Sigmoid colon (tissue), 7 donors: ENCODE measurements around the gene TMEM86B. TPM values are rescaled to one million over a fixed set of nuclear protein-coding genes. Genes with fewer than 3 reads are reported as not detected.
A peak's percentile ranks its signal among the peaks of the same experiment; 100 is the strongest.

Source experiments
- DNase-seq: peaks from one replicate; pipeline ENCODE4 v3.0.0-alpha.2; 2019
- H3K27ac ChIP-seq, 4 donors: fragments of 200-600 bp; sonication (generic); one replicate each; pipeline ENCODE4 v1.5.1; 2016 to 2019; ENCODE audit warnings: mild to moderate bottlenecking in 1 of 4
- H3K27me3 ChIP-seq, 3 donors: fragments of 200-600 bp; sonication (generic); one replicate each; pipeline ENCODE4 v1.5.1; 2019; ENCODE audit warnings: mild to moderate bottlenecking in 1 of 3
- H3K36me3 ChIP-seq, 4 donors: fragments of 200-600 bp; sonication (generic); one replicate each; pipeline ENCODE4 v1.5.1; 2016 to 2019
- H3K4me1 ChIP-seq, 4 donors: fragments of 200-600 bp; sonication (generic); one replicate each; pipeline ENCODE4 v1.5.1; 2017 to 2019
- H3K4me3 ChIP-seq, 4 donors: fragments of 200-600 bp; sonication (generic); one replicate each; pipeline ENCODE4 v1.5.1; 2017 to 2019; ENCODE audit warnings: mild to moderate bottlenecking in 2 of 4, moderate library complexity in 1 of 4
- H3K9me3 ChIP-seq, 4 donors: fragments of 200-600 bp in 3 of 4; sonication (generic) in 3 of 4; one replicate each; pipeline versions ENCODE4 v1.5.1 to v1.6.1; 2013 to 2019
- EP300 ChIP-seq, 4 donors: sonication (generic); formaldehyde crosslinking; IDR thresholded peaks; one replicate each; pipeline ENCODE4 v1.6.1; 2017; ENCODE audit warnings: antibody characterized with exemption in 4 of 4
- POLR2A ChIP-seq, 2 donors: fragments of 450-650 bp; IDR thresholded peaks; one replicate each; pipeline ENCODE4 v1.6.1; 2016; ENCODE audit warnings: antibody characterized with exemption in 2 of 2, mild to moderate bottlenecking in 2 of 2, moderate library complexity in 2 of 2
- POLR2AphosphoS5 ChIP-seq, 4 donors: sonication (generic); formaldehyde crosslinking; IDR thresholded peaks; one replicate each; pipeline ENCODE4 v1.6.1; 2017; ENCODE audit warnings: antibody characterized with exemption in 4 of 4
- WGBS, 2 donors: extraction: QIAGEN DNeasy Blood & Tissue Kit; methylation state at CpG; one replicate each; pipeline ENCODE4 v1.1.7; 2013; 5-methylcytosine and 5-hydroxymethylcytosine counted together
- intact Hi-C: fragments of 100-400 bp; cut with DNase I; formaldehyde crosslinking; loops from one replicate; pipeline ENCODE4 v1.15.1; 2023
- polyA plus RNA-seq, 3 donors: library from polyadenylated mRNA; stranded (reverse); fragments of 200-250 nt; gene quantifications; one replicate each; pipeline ENCODE4 v1.2.3, GENCODE V29; 2013
- total RNA-seq, 4 donors: library from RNA; depleted of rRNA; stranded (reverse); fragments of >200 nt; gene quantifications; one replicate each; pipeline ENCODE4 v1.1.0, GENCODE V29; 2016
- TF ChIP-seq, protein P1 (sequence below), 4 experiments: fragments of 450-650 bp in 3 of 4; fragments of 200-600 bp in 1 of 4; IDR thresholded peaks; one replicate each; pipeline ENCODE4 v1.5.1; 2016 to 2019; ENCODE audit warnings: antibody characterized with exemption in 4 of 4, mild to moderate bottlenecking in 3 of 4, moderate library complexity in 2 of 4
- donor health status: healthy with polysubstance abuse.
- donor health status: Bipolar disorder and iron deficiency.
- donor health status: healthy.

The TMEM86B gene
- total and polyA plus RNA-seq, 7 donors: 0.69 to 7.9 (median 1.8) TPM

DNA sequence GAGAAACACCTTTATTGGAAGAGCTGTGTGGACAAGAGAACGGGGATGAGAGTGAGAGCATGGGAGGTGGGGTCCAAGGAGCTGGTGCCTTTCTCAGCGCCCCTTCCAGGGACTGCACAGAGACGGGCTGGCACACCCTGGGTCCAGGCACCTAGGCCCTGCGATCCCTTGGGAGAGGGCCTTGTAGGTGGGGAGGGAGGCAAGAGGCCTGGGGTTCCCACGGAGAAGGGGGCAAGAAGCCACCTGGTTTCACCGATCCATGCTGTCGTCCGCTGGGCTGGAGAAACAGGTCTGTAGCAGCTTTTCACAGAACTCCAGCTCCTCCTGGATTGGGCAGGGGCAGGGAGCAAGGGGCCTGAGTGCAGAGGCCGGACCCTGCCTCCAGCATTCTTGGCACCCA lies 33.8 kb upstream of the TMEM86B start:
- TF ChIP-seq POLR2A (IDR thresholded peaks at IDR 0.05) (no peak), POLR2AphosphoS5 (IDR thresholded peaks at IDR 0.05) (no peak), EP300 (IDR thresholded peaks at IDR 0.05) (no peak)
- TF ChIP-seq, protein P1, sequence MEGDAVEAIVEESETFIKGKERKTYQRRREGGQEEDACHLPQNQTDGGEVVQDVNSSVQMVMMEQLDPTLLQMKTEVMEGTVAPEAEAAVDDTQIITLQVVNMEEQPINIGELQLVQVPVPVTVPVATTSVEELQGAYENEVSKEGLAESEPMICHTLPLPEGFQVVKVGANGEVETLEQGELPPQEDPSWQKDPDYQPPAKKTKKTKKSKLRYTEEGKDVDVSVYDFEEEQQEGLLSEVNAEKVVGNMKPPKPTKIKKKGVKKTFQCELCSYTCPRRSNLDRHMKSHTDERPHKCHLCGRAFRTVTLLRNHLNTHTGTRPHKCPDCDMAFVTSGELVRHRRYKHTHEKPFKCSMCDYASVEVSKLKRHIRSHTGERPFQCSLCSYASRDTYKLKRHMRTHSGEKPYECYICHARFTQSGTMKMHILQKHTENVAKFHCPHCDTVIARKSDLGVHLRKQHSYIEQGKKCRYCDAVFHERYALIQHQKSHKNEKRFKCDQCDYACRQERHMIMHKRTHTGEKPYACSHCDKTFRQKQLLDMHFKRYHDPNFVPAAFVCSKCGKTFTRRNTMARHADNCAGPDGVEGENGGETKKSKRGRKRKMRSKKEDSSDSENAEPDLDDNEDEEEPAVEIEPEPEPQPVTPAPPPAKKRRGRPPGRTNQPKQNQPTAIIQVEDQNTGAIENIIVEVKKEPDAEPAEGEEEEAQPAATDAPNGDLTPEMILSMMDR (IDR thresholded peaks at IDR 0.05): no peak
- H3K27me3 ChIP-seq: no peaks in the 10 kb centered on the region
- H3K9me3 ChIP-seq: no peaks in the 10 kb centered on the region
- DNase-seq: no peak
- 96 to 98% methylated on average over 9 of the region's 9 CpGs for WGBS, 2 donors
- intact Hi-C loops: no loop called here
- no peak overlapping the region for H3K27ac ChIP-seq
- H3K36me3 ChIP-seq: peaks cover 0 to 20% (median 0%) of the 10 kb centered on the region in 4 donors
- no peak overlapping the region for H3K4me3 ChIP-seq
- peaks cover 4 to 18% (median 13%) of the 10 kb centered on the region in 4 donors for H3K4me1 ChIP-seq

DNA sequence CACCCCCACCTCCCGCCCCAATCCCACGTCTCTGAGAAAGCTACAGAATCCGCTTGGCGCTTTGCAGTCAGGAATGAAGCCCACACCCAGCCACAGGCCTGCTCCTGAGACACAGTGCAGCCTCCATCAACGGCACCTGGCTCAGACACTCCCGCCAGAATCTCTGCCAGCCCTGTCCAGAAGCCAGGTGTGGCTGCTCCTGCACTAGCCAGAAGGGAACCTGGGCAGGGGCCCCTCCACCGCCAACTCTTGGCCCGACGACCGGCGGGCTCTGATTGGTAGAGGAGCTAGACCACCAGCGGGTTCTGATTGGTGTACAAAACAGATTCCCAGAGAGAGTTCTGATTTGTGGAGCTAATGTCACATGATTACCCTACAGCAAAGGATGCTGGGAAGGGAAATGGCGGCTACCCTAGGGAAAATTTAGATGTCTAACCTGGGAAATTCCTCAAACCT lies 33.1 kb upstream of the TMEM86B start:
- WGBS, 2 donors: 89 to 93% methylated on average over 13 of the region's 13 CpGs
- peaks cover 0 to 20% (median 0%) of the 10 kb centered on the region in 4 donors for H3K36me3 ChIP-seq

DNA sequence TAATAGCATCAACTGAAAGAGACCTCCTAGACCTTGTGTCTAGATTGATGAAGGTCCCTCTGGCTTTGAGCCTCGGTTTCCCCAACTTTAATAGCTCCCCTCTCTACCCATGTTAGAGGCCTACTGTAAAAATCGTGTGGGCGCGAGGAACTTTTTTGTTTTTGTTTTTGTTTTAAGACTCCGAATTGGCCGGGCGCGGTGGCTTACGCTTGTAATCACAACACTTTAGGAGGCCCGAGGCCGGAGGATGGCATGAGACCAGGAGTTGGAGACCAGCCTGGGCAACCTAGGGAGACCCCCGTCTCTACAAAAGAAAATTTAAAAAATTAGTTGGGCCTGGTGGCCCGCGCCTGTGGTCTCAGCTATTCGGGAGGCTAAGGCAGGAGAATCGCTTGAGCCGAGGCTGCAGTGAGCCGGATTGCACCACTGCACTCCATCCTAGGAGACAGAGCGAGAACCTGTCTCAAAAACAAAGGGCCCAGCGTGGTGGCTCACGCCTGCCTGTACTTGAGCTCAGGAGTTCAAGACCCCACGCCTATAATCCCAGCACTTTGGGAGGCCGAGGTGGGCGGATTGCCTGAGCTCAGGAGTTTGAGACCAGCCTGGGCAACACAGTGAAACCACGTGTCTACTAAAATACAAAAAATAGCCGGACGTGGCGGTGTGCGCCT lies 31.1 kb upstream of the TMEM86B start:
- peak; percentile 76 for DNase-seq
- intact Hi-C loops: loop anchor here (1.0 kb wide), 1 partner anchor 21 kb away; the partner anchor contains the start of gene HSPBP1
- TF ChIP-seq EP300 (IDR thresholded peaks at IDR 0.05) (no peak), POLR2A (IDR thresholded peaks at IDR 0.05) (no peak), POLR2AphosphoS5 (IDR thresholded peaks at IDR 0.05) (no peak)
- TF ChIP-seq, protein P1 (IDR thresholded peaks at IDR 0.05): no peak
- 47 to 48% methylated on average over 29 of the region's 29 CpGs for WGBS, 2 donors
- peak overlapping the region; percentile 85 to 91 (median 89) for H3K27ac ChIP-seq
- peaks cover 0 to 10% (median 0%) of the 10 kb centered on the region in 4 donors for H3K36me3 ChIP-seq
- peaks cover 4 to 45% (median 40%) of the 10 kb centered on the region in 4 donors for H3K4me1 ChIP-seq
- H3K4me3 ChIP-seq: peak overlapping the region; percentile 88 to 99 (median 96)
- no peaks in the 10 kb centered on the region for H3K9me3 ChIP-seq
- H3K27me3 ChIP-seq: no peaks in the 10 kb centered on the region

More for the DNA sequence above, 33.1 kb upstream of the TMEM86B start:
- Histone ChIP-seq H3K9me3 (no peaks in the 10 kb centered on the region), H3K27me3 (no peaks in the 10 kb centered on the region), H3K4me1 (peaks cover 4 to 24% (median 20%) of the 10 kb centered on the region in 4 donors), H3K27ac (no peak overlapping the region), H3K4me3 (no peak overlapping the region)
- intact Hi-C loops: no loop called here
- no peak for DNase-seq
- TF ChIP-seq EP300 (IDR thresholded peaks at IDR 0.05): no peak
- TF ChIP-seq, protein P1 (IDR thresholded peaks at IDR 0.05): no peak
- TF ChIP-seq POLR2A (IDR thresholded peaks at IDR 0.05): no peak

DNA sequence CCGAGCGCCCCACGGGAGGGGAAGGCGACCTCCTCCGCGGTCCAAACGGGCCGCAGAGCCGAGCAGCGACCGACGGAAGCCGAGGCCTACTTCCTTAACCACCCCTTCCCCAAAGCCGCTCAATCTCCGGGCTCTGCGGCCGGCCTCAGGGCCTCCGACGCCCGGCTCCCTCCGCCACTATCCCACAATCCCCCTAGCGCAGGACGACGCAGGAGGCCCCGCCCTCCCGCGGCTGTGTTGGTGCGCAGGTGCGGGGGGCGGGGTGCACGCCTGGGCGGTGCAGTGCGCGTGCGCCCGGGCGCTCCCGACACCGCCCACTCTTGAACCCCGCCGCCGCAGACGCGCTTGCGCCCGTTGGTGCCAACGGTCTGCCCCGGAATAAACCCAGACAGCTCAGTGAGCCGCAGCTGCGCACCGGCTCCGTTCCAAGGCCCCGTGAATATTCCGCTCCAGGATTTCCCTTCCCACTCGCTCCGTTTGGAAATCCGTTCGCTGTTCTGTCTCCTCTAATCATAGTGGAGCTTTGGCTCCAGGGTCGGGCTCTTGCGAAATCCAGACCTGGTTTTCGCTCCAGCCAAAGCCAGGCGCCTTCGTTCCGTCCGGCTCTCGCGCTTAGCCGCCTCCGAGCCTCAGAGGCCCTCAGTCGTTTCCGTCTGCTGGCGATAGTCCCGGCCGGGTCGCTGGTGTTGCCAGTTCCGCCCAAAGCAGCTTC lies 30.4 kb upstream of the TMEM86B start, which contains the start of gene PPP6R1:
TSS of gene PPP6R1 (minus strand) at position 190 of the 712 bp plus-strand sequence. CDS start 11,914 bp downstream, outside the sequence.
- DNase-seq: peak; percentile 99
- peak within 1 kb of the TSS; percentile 88 to 99 (median 96) for H3K4me3 ChIP-seq
- 0 to 1% methylated on average over 76 of the region's 76 CpGs for WGBS, 2 donors
- H3K9me3 ChIP-seq: no peaks in the 10 kb centered on the region
- TF ChIP-seq, protein P1 (IDR thresholded peaks at IDR 0.05): no peak
- peak; percentile 90 to 95 (median 92) for TF ChIP-seq POLR2AphosphoS5 (IDR thresholded peaks at IDR 0.05)
- peak in 1 of 4 donors; percentile 20 for TF ChIP-seq EP300 (IDR thresholded peaks at IDR 0.05)
- peak; percentile 84 to 87 for TF ChIP-seq POLR2A (IDR thresholded peaks at IDR 0.05)
- H3K27ac ChIP-seq: peak within 1 kb of the TSS; percentile 85 to 91 (median 89)
- intact Hi-C loops: loop anchor here (1.0 kb wide), 1 partner anchor 21 kb away; the partner anchor contains the start of gene HSPBP1
- H3K27me3 ChIP-seq: no peaks in the 10 kb centered on the region
- peaks cover 4 to 51% (median 46%) of the 10 kb centered on the region in 4 donors for H3K4me1 ChIP-seq
- peaks cover 0 to 10% (median 0%) of the 10 kb centered on the region in 4 donors for H3K36me3 ChIP-seq
